ENCODE data around the gene L1CAM. TPM values are rescaled to one million over a fixed set of nuclear protein-coding genes. Genes with fewer than 3 reads are reported as not detected.

The L1CAM gene
- total RNA-seq, result 0.59 and 2.6 TPM in 2 replicates

DNA sequence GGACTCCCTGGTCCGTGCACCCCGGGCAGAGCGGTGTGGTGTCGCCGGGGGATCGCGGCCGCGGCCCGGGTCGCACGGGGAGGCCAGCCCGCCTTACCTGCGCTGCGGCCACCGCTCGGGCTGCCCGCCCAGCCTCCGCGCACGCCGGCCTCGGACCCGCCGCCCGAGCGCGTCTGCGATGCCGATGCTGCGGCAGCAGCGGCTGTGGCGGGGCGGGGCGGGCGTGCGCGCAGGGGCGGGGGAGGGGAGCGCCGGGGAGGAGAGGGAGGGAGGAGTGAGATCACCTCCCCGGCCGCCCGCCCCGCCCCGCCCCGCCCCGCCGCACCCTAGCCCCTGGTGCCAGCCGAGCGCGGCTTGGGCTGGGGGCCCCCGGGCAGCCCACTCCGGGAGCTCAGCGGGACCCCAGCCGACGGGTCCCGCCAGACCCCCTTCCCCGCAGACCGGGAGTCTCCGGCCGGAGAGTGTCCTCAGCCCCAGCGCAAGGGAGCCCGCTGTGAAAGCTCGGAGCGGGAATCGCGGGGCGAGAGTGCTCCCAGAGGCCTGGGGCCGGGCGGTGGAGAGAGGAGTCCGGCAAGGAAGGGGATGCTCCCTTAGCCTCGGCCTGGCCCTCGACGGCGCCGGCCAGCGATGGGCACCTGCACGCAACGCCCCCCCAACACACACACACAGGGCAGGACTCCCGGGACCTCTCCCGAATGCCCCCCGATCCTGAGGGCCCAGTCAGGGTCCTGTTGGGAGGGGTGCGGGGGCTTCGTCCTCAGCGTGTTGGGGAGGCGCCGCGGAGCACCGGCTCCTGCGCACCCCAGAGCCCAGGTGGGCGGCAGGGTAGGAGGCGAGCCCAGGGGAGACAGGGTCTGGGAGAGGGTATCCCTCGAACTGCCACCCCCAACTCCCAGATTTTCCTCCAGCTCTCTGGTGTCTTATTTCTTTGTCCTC lies at the start of gene L1CAM:
Gene L1CAM, minus strand, starts transcription at position 206 of the 936 bp plus-strand sequence. CDS start 10,337 bp downstream, outside the sequence.

DNA sequence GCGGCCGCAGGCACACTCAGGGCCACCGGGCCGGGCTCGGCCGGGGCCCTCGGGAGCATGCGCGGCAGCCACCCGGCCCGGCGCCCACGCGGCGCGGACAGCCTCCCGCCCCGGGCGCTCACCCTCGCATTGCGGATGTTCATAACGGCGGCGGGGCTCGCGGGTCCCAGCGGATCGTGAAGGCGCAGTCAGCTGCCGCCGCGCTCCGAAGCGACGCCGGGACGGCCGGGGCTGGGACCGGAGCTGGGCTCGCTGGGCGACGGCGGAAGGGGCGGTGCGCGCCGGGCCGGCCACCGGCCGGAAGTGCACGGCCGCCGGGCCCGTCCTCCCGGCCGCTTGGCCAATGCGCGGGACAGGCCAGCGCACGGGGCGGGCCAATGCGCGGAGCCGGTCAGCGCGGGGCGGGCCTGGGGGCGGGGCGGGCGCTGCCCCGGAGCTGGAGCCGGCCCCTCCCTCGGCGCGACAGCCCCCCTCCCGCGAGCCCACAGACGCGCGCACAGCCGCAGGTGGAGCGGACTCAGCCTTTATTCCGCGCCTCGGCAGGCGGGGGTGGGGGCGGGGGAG lies 48.9 kb upstream of the L1CAM start, which contains the start of gene NAA10:
Gene NAA10, minus strand, starts transcription at position 276 of the 564 bp plus-strand sequence. Its CDS starts 133 bp downstream, at position 143.

DNA sequence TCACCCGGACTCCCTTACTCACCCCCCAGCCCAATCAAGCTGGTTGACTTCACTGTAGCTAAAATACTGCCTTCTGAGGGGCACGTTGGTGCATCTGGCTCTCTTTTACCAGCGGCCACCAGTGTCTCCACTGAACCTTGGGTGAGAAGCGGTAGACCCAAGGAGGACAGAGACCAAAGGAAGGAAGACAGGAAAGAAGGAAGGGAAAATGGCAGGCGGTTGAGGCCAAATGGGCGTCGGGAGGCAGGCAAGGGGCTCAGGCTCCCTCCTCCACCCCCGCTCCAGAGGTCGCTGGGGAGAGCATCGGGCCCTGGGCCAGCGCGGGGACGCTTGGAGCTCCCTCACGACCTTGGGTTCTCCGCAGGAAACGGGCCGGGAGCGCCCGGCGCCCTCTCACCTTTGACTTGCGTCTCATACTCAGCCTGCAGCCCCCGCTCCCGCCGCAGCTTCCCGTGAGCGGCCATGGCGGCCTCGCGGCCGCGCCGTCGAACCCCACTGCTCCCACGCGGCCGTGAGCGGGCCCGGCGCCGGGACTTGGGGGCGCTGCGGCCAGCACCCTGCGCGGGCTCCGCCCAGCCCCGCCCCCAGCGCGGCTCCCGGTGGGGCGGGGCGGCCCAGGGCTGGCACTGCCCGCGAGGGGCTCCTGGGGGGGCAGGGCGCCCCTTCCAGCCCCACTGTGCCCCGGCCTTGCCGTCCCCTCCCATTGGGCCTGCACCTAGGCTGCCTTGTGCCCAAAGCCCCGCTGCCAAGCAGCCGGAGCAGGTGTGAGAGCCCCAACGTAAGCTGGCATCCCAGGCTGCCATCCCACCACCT lies 40.0 kb upstream of the L1CAM start, which contains the start of gene ARHGAP4:
Gene ARHGAP4, minus strand, starts transcription at position 526 of the 813 bp plus-strand sequence. Its CDS starts 62 bp downstream, at position 464.

GRCh38 chrX:153903991-153904957 lies 18.3 kb upstream of the L1CAM start, which contains the start of gene AVPR2:
Gene AVPR2 (plus strand): TSS chrX:153904673. CDS start chrX:153905146, 473 bp downstream.

DNA sequence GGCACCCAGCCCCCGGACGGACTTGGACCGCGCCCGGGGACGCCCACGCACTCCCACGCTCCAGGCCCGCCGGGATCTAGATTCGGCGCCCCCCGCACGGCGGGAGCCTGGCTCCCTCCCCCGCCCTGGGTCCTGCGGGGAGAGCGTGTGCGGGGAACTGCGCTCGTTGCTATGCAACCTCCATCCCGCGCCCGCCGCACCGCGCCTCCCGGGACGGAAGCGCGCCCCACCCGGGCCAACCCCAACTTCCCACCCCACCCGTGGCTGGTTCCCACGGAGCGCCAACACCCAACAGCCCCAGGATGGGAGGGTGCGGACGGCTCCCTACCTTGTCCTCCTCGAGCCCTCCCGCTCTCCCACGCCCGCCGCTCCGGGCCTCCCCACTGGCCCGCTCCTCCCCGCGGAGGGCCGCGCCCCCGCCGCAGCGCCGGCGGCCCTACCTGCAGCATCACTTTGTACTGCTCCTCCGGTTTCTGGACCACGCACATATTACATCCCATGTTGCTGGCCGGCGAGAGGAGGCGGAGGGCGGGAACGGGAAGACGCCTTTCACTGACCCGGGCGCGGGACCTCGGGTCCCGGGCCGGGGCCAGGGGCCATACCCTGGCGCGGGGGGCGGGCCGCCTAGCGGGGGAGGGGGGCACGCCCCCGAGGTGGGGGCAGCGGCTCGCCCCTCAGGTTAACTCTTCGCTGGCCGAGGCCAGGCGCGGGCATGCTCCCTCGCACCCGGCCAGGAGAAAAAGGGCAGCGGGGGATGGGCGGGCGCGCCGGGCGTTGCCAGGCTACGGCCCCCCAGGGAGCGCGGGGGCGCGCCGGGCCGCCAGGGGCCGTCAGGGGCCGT lies 56.0 kb downstream of the L1CAM start, which contains the start of gene PDZD4:
Gene PDZD4, minus strand, starts transcription at position 746 of the 841 bp plus-strand sequence. Its CDS starts 246 bp downstream, at position 500.

Other genes with a start within 250 kb of the L1CAM start
- gene DUSP9, start 239.0 kb downstream of the L1CAM start, total RNA-seq, result not detected in 2 replicates
- gene PNCK, start 212.4 kb downstream of the L1CAM start, total RNA-seq, result 0.59 and 0.92 TPM in 2 replicates
- gene SLC6A8, start 198.2 kb downstream of the L1CAM start, total RNA-seq, result 19.3 and 22.3 TPM in 2 replicates
- gene BCAP31, start 161.8 kb downstream of the L1CAM start, total RNA-seq, result 156 and 184 TPM in 2 replicates
- 17.2 and 25.5 TPM in 2 replicates for gene ABCD1, start 161.3 kb downstream of the L1CAM start, total RNA-seq
- 6.2 and 24.6 TPM in 2 replicates for gene PLXNB3, start 121.9 kb downstream of the L1CAM start, total RNA-seq
- gene SRPK3, start 105.1 kb downstream of the L1CAM start, total RNA-seq, result under 0.01 and 2.2 TPM in 2 replicates
- 46.9 and 57.2 TPM in 2 replicates for gene IDH3G, start 91.8 kb downstream of the L1CAM start, total RNA-seq
- gene SSR4, start 91.5 kb downstream of the L1CAM start, total RNA-seq, result 49.2 and 134 TPM in 2 replicates
- gene PDZD4, start 55.6 kb downstream of the L1CAM start, total RNA-seq, result under 0.01 and 0.18 TPM in 2 replicates
- not detected in 2 replicates for gene AVPR2, start 18.5 kb upstream of the L1CAM start, total RNA-seq
- 0.97 and 2.1 TPM in 2 replicates for gene ARHGAP4, start 40.1 kb upstream of the L1CAM start, total RNA-seq
- gene NAA10, start 48.9 kb upstream of the L1CAM start, total RNA-seq, result 54.9 and 56.9 TPM in 2 replicates
- 2.1 and 5.0 TPM in 2 replicates for gene RENBP, start 58.5 kb upstream of the L1CAM start, total RNA-seq
- 14.0 and 34.4 TPM in 2 replicates for gene HCFC1, start 85.6 kb upstream of the L1CAM start, total RNA-seq
- 5.6 and 5.7 TPM in 2 replicates for gene TMEM187, start 86.6 kb upstream of the L1CAM start, total RNA-seq
- gene IRAK1, start 133.7 kb upstream of the L1CAM start, total RNA-seq, result 78.7 and 109 TPM in 2 replicates
- 21.7 and 34.5 TPM in 2 replicates for gene MECP2, start 211.5 kb upstream of the L1CAM start, total RNA-seq